GM21515 (cell line): ENCODE data around the gene ZNF230.

Experiments used
- ATAC-seq: cut with Tn5 transposase; IDR thresholded peaks from one replicate; pipeline ENCODE4 v1.9.1; 2021; ENCODE audit not compliant: unreplicated experiment

The ZNF230 gene

DNA sequence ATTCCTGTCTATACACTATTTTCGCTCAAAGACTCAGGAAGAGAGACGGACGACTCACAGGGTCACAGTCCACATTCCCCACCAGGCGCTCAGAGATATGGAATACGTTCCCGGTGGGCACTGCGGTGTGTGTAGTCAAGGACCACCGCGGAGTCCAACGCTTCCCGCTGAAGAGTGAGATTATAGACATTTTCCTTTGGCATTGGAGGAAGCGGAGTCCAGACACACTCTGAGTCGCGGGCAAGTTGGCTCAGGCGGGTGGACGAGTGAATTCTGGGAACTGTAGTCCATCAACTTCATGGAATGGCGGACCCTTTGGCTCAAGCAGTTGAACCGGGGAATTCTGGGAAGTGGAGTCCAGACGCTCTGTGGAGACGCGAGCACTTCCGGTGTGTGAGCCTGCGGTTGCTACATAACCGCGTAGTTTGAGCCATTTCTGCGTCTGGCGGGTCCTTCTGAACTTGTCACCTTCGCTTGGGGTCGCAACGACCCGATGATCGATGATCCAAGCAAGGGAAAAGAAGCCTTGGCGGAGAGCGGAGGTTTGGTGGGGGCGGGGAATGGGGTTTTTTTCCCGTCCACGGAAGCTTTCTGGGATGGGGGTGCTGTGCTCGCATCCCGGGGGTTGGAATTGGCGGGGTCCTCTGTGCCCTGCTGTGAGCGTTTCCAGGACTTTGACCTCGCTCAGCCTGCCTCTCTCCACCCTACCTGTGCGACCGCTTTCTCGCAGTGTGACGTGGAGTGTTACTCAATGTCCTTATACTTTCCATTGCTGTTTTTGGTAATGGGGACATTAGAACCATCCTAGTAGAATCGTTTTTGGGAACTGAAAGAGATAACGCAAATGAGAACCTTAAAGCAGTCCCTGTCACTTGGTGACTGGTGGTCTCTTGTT lies at the start of gene ZNF230:
Gene ZNF230 (plus strand): TSS at position 392 of the 895 bp plus-strand sequence. CDS start 4,122 bp downstream, outside the sequence.
- ATAC-seq: peak; percentile 81

DNA sequence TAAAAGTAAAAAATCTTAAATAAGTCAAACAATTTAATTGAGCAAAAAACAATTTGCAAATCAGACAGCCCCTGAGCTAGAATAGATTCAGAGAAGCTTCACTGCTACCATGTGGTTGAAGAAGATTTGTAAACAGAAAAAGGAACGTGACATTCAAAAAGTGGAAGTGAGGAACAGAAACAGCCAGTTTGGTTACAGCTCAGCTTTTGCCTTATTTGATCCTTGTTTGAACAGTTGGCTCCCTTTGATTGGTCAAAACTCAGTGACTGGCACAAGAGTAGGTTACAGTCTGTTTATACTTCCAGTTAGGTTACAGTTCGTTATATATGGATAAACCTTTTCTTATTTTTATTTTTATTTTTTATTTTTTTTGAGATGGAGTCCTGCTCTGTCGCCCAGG lies 45.9 kb upstream of the ZNF230 start:
- no peak for ATAC-seq

DNA sequence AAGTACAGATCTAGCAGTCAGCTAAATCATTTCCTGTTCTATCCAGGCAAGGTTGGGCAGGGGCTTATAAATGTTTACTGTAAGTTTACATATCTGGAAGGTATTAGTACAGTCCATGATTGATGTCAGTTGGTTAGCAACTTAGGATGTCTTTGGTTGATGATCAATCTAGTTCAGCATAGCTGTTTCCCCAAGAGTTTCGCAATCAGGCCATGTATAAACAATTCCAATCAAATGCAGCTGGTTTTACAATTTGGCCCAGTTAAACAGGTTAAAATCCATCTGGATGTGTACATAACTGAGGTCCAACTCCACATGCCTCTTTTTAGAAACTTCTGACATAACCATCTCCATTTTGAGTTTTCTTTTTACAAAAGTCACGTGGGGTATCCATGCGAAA lies 44.9 kb upstream of the ZNF230 start:
- no peak for ATAC-seq

DNA sequence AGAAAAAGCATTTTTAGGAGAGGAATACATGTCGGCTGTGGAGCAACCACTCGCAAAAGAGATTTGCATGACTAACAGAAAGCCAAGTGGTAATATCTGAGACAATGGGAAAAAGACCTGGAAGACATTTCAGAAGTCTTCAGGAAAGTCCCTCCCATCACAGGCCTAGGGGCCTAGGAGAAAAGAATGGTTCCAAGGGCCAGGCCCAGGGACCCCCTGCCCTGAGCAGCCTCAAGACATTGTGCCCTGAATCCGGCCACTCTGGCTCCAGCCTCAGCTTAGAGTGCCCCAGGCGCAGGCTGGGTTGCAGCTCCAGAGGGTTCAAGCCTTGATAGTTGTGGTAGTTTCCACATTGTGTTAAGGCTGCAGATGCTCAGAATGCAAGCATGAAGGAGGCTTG lies 42.3 kb upstream of the ZNF230 start:
- no peak for ATAC-seq

DNA sequence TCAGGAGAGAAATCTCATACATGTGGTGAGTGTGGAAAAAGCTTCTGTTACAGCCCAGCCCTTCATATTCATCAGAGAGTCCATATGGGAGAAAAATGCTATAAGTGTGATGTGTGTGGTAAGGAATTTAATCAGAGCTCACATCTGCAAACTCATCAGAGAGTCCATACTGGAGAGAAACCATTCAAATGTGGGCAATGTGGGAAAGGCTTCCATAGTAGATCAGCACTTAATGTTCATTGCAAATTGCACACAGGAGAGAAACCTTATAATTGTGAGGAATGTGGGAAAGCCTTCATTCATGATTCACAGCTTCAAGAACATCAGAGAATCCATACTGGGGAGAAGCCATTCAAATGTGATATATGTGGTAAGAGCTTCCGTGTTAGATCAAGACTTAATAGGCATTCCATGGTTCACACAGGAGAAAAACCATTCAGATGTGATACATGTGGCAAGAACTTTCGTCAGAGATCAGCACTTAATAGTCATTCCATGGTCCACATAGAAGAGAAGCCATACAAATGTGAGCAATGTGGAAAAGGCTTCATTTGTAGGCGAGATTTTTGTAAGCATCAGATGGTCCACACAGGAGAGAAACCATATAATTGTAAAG lies 36.6 kb upstream of the ZNF230 start:
- ATAC-seq: no peak

DNA sequence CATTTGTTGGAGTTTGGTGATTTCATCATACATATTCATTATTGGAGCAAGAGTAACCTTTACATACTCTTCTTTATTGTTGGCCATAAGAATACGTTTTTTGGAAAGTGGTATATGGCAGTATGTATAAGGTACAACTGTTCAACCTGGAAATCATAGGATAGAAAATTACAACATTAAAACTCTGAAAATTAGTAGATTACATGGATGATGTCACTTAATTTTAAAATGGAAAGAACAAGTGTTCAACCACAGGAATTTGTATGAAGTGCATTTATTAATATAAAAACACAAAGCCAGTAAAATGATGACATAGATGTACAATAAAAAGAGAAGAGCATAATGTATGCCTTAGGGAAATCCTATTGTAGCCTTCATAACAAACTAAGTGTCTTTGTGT lies 26.0 kb upstream of the ZNF230 start:
- ATAC-seq: no peak

DNA sequence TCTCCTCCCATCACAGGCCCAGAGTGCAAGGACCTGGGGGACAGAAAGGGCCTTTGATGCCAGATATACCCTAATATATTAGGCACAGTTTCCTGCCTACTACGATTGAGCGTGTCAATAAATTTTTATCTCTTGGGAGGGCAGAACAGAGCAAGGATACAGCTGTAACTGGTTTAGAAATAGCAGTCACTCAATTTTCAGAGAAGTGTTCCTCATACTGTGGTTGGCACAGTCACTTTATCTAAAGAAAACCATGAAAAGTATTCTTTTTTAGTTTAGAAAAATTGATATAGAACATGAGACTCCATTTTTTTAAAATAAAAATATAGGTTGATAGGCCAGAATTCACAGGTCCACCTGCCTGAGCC lies 19.2 kb upstream of the ZNF230 start:
- ATAC-seq: peak; percentile 18

DNA sequence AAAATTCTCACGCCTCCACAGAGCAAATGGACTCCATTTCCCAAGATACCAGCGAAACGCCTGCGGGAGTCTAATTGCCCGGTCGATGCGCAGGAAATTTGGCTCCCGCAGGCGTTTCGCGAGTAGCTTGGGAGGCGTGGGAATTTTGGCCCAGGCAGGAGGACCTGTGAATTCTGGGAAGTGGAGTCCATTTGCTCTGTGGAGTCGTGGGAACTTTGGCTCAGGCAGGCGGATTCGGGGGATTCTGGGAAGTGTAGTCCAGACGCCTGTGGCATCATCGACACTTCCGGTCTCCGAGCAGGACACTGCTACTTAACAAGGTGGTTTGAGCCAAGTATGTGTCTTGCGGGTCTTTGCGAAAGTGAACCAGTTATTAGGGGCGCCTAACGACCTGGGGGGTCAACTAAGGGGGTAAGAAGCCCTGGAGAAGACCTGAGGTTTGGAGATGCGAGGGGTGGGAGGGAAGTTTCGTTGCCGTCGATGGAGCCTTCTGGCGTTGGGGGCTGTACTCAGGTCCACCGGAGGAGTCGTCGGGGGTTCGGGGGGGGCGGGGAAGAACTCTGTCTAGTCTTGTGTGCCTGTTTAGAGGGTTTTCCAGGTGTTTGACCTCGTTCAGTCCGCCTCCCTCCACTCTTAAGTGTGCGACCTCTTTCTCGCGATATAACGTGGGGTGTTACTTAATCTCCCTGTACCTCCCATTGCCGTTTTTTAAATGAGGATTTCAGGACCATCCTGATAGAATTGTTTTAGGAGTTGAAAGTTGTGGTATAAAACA lies 18.7 kb upstream of the ZNF230 start, which contains the start of gene ZNF155:
Gene ZNF155 (plus strand): TSS at position 277 of the 775 bp plus-strand sequence. CDS start 4,356 bp downstream, outside the sequence.
- peak; percentile 85 for ATAC-seq

DNA sequence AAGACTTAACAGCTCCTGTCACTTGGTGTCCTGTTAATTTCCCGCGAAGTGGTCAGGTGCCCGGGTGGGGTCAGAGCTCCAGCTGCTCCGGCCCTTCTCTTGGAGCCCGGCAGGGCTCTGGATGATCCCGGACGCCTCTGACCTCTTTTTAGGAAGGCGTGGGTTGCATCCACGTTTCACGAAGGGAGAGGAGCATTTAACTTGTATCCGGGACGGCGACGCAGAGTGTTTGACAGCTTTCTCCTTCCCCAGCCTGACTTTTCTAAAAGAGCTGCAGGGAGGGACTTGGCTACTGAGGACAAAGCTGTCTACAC lies 18.1 kb upstream of the ZNF230 start:
- ATAC-seq: no peak

DNA sequence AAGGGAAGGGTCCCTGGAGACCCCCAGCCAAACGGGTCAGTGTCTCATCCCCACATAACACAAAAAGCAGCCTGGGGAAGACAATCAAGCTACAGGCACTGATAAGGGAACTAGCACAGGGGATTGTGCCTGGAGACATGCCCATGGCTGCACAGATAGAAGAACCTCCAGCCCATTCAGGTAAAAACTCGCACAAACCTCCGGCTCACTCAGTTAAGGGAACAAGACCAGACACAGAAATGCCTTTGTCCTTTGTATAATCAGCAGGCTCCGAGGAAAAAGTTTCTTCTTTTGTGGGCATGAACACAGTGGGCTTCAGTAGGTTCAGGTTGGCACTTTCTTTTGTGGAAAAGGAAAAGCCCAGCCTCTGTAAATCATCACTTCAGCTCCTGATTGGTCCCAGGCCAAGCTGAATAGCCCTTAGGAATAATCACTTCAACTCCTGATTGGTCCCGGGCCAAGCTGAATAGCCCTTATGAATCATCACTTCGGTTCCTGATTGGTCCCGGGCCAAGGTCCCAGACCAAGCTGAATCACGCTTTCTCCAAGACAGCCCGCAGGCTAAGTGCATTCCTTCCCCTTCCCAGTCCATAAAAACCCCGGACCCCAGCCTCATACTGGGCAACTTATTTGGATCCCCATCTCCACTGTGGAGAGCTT lies 5.0 kb upstream of the ZNF230 start:
- no peak for ATAC-seq

DNA sequence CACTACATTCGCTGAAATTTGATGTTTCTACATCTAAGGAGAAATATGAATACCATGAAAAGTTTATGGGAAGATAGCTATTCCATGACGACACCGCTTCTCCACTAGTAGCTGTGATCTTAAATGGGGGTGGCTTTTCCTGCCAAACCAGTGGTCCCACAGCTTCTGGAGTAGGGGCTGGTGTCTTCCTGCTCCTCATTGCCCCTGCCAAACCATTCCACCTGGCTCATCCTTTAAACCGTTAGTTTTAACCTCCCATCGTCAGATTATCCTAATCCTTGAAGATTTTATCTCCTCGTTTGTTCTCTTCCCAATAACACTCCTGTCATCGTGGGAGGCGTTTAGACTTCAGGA lies 568 bp upstream of the ZNF230 start:
- ATAC-seq: no peak

DNA sequence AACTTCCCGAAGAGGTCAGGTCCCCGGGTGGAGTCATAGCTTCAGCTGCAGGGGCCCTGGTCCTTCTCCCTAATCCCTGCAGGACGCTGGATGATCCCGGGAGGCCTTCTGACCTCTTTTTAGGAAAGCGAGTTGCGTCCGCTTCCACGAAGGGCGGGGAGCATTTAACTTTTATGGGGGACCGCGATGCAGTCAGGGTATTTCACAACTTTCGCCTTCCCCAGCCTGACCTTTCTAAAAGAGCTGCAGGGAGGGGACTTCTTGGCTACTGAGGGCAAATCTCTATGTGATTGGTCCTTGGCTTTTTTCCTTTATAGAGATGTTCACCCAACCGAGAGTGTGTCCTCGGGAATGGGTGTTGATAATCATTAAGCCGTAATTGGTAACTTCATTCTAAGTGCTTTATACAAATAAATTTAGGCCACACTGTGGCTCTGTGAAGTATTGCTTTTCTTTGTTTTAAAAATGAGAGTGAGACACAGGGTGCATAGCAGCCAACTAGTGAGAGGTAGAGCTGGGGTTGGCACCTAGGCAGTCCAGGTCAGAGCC lies 778 bp downstream of the ZNF230 start:
- peak; percentile 20 for ATAC-seq

DNA sequence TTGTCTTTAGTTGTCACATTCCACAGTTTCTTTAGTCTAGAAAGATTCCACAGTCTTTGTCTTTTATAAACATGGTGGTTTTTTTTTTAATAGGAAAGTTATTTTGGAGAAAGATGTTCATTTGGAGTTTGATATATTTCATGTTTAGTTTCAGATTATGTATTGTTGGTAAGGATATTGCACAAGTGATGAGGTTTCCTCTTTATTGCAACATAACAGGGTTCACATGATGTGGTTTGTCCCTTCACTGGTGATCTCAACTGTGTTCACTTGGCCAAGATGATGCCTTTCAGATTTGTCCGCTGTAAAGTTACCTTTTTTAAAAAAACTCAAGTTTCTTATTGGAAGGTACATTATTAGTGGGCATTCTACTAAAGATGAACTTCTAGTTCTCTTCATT lies 3.2 kb downstream of the ZNF230 start:
- no peak for ATAC-seq

DNA sequence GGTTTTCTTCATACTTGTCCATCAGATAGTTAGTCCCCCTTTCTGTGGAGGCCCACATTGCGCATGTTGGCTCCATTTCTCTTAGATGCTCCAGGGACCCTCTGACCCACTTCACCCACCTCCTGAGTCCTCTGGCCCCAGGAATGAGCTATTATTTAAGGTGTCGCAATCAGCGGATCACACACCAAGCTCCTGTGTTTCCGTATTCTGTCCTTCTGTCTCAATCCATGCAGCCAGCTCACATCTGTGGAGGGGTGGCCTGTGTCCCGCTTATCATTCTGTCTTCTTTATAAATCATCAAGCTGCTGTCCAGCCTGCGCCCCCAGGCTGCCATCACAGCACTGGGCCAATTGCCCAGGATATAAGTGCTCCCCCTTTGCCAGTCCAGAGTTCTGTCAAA lies 4.7 kb downstream of the ZNF230 start:
- ATAC-seq: no peak

DNA sequence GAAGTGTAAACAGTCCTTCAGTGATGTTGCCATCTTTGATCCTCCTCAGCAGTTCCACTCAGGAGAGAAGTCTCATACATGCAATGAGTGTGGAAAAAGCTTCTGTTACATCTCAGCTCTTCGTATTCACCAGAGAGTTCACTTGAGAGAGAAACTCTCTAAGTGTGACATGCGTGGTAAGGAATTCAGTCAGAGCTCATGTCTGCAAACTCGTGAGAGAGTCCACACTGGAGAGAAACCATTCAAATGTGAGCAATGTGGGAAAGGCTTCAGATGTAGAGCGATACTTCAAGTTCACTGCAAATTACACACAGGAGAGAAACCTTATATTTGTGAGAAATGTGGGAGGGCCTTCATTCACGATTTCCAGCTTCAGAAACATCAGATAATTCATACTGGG lies 7.7 kb downstream of the ZNF230 start:
- ATAC-seq: no peak

DNA sequence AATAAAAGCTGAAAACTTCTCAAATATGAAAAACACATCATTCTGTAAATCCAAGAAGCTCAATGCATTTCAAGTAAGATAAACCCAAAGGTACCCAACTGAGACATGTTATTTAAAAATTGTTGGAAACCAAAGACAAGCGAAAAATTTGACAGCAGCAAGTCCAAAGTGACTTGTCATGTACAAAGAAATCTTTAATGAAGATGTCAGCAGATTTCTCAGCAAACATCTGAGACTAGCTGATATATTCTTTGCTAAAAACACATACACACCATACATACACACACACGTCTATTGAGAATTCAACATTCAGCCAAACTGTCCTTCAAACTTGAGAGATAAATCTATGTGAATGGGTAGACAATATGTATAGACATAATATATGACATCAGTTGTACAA lies 16.7 kb downstream of the ZNF230 start:
- no peak for ATAC-seq

DNA sequence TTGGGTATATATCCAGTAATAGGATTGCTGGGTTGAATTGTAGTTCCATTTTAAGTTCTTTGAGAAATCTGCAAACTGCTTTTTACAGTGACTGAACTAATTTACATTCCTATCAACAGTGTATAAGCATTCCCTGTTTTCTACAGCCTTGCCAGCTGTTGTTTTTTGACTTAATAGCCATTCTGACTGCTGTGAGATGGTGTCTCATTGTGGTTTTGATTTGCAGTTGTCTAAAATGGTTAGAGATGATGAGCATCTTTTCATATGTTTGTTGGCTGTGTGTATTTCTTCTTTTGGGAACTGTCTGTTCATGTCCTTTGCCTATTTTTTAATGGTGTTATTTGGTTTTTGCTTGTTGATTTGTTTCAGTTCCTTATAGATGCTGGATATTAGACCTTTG lies 18.5 kb downstream of the ZNF230 start:
- no peak for ATAC-seq

DNA sequence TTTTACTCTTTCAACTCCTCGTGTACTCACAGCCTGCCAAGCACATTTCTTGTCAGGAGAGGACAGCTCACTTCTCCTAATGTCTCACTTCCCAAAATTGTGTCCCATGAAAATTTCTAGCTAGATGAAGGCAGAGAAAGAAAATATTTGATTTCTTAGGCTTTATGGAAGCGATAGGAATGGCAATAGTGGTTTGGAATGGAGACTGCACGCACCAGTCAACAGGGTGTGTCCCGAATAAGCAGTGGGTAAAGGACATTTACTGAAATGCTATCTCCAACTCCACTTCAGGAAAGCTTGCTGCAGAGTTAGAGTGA lies 22.1 kb downstream of the ZNF230 start:
- no peak for ATAC-seq

DNA sequence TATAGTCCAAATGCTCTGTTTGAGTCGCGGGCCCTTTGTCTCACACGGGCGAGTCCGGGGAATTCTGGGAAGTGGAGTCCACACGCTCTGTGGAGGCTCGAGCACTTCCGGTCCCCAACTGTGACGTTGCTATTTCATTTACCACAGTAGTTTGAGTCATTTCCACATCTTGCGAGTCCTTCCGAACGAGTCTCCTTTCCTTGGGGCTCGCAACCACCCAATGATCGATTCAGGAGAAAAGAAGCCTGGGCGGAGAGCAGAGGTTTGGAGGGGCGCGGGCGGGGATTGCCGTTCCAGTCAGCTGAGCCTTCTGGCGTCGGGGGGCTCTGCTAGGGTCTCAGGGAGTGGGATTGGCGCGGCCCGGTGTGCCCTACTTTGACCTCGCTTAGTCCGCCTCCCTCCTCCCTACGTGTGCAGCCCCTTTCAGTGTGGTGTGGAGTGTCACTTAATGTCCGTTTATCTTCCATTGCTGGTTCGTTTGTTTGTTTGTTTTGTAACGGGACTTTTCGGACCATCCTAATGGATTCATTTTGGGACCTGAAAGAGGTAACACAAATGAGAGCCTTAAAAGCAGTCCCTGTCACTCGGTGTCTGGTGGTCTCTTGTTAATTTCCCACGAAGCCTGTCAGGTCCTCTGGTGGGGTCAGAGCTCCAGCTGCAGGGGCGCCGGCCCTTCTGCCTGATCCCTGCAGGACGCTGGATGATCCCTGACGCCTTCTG lies 22.6 kb downstream of the ZNF230 start, which contains the start of gene ZNF222:
Gene ZNF222 (plus strand): TSS at position 163 of the 720 bp plus-strand sequence. CDS start 58 bp downstream, at position 221.
- peak; percentile 74 for ATAC-seq

DNA sequence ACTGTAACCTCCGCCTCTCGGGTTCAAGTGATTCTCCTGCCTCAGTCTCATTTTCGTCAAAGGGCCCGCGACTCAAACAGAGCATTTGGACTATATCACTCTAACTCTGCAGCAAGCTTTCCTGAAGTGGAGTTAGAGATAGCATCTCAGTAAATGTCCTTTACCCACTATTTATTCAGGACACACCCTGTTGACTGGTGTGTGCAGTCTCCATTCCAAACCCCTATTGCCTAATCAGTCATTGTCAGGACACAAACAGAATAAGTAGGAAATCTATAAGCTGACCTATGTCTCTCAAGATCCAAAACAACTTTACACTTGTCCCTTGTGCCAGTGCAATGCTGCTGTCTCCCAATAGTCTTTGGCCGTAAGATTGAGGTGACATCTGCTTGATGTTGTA lies 23.9 kb downstream of the ZNF230 start:
- no peak for ATAC-seq
